ENCODE data around the gene OR52M1.
A peak's percentile ranks its signal among the peaks of the same experiment; 100 is the strongest.
"Not testable (repeated sequence)": the region's sequence is repeated elsewhere in the genome, so short reads cannot be mapped to it uniquely, and the experiment has no call there.

Gene OR52M1, protein sequence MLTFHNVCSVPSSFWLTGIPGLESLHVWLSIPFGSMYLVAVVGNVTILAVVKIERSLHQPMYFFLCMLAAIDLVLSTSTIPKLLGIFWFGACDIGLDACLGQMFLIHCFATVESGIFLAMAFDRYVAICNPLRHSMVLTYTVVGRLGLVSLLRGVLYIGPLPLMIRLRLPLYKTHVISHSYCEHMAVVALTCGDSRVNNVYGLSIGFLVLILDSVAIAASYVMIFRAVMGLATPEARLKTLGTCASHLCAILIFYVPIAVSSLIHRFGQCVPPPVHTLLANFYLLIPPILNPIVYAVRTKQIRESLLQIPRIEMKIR

DNA sequence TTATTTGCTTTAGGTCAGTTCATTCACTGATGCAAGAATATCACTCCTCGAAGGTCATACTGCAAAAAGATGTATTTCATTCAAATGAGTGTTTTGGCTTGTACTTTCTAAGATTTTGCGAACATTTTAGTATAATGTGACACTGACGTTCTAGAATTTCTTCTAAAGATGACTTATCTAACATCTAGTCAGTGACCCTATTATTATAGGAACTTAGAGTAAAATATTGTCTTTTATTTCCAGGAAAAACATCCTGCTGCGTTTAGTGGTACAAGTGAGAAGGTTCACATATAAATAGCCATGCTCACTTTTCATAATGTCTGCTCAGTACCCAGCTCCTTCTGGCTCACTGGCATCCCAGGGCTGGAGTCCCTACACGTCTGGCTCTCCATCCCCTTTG is at the start of gene OR52M1:
Gene OR52M1, plus strand, starts transcription at position 301 of the 400 bp plus-strand sequence. Its CDS starts 0 bp downstream, at position 301.
- DNase-seq (ENCODE audit: low read depth in 2 of 2): no peak

DNA sequence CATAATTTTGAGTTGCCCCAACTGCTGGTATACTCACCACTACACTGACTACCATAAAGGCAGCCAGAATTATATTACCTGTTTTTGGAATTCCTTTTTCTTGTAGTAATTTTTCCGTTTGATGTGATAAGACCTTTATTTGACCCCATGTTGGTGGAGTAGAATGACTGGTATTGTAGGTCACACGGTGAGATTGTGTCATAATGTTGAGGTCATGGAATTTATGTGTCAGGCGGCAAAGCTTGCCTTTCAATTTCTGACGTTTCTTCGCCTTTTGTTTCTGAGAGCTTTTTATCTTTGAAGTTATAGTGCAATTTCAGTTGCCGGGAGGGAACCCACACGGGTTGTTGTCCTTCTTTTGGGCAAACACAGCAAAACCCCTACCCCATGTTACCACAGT is 49.5 kb upstream of the OR52M1 start:
- DNase-seq (ENCODE audit: low read depth in 2 of 2): no peak

DNA sequence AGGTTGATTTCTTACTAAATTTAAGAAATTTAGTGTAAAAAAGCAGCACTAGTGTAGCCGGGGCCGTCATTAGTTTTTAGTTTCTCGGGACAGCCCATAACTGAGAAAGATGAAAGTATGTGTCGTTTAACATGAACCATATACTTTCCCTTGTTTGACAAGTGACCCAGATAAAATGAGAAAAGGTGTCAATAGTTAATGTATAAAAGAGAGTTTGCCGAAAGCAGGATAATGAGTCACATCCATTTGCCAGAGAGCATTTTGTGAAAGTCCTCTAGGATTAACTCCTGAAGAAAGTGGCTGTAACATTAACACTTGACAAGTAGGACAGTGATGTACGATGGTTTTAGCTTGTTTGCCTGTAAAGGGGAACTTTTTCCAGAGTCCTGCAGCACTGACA is 49.0 kb upstream of the OR52M1 start:
- no peak for DNase-seq (ENCODE audit: low read depth in 2 of 2)

DNA sequence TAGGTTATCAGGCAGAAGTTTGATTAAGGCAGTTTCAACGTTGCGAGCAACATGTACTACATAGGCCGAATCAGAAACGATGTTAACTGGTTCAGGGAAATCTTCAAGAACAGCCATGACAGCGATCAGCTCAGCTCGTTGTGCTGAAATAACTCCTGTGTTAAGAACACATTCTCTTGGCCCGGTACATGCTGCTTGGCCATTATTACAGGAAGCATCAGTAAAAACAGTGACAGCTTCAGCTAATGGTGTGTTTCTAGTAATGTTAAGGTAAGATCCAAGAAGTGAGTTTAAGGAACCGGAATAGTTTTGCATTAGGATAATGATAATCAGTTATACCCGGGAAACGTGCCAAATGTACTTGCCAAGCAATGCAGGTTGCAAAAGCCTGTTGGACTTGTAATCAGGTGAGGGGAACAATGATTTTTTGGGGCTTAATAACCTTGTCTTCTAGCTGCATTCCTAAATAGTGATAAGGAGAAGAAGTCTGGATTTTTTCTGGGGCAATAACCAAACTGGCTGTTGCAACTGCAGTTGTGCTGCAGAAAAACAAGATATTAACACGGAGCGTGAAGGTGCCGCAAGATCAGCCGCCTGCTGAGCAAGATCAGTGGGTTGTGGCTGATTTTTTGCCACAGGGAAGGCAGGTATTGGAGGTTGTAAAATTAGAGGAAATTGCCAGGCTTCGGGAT is 48.3 kb upstream of the OR52M1 start:
- DNase-seq (ENCODE audit: low read depth in 2 of 2): no peak

DNA sequence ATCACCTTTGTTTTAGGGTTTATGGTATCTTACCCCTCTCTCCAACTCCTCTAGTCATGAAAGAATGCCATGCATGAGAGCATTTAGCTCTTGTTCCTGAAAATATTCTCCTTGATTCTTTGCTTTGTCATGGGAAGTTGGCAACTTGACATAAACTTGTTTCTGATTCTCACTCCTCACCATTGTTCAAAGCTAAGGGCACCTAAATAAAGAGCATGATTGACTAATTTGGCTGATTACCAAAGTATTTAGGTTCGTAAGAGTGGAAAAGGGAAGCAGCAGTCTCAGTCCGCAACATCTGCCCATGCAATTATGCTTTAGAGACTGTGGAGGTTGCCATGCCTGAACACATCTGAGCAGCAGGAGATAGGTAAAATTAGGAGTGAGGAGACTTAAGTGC is 36.1 kb upstream of the OR52M1 start:
- no peak for DNase-seq (ENCODE audit: low read depth in 2 of 2)

DNA sequence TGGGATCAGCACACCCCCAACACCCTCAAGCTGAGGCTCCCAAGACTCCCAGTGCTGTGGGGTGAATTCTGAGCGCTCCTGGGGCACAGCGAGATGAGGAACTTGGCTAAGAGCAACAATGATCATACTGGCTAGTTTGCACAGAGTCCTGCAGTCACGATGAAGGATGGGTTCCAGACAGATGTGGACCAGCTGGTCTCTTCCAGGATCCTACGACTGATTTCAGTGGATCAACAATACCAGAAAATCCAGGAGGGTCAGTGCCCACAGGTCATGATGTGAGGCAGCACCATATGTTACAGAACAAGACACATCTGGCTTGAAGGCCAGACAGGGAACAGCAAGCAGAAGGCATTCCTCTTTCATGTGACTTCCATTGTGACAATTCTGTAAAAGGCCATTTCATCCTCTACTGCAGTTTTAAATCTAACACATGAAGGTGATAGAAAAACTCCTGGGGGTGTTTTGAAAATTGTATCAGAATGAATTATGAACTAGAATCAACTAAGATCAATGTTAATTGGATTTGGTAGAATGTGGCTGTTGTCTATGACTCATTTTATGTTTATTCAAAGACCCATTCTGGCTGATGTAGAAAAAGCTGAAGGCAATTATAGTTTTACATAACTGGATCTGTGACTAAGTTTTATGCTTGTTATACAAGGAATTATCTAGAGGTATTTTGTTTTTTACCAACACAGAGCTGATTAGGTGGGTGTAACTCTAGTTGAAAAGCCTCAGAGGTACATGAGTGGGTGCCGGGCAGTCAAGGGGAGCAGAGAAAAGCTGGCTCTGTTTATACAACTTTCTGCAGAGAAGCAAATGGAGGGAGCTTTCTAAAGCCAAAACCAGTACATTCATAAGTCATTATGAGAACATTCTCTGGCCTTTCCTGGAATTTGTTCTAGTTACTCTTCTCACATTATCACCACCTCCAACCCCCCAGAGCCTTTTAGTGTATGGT is 33.4 kb upstream of the OR52M1 start:
- no peak for DNase-seq (ENCODE audit: low read depth in 2 of 2)

DNA sequence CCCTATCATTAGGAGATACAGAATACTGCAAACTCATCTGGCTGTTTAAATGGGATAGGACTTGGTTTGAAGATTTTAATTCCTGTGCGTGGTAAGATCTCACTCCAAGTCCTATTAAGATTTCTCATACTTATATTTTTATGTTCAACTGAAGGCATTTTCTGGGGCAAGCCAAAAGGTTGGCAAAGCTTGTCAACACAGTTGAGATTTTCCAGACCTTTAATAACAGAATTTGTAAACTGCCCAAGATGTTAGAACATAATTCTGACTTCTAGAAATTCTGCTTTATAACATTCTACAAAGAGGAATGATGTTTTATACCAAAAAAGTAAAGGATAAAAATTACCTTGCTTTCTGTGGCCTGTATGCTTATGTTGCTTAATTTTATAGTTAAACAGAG is 30.8 kb upstream of the OR52M1 start:
- DNase-seq (ENCODE audit: low read depth in 2 of 2): no peak

DNA sequence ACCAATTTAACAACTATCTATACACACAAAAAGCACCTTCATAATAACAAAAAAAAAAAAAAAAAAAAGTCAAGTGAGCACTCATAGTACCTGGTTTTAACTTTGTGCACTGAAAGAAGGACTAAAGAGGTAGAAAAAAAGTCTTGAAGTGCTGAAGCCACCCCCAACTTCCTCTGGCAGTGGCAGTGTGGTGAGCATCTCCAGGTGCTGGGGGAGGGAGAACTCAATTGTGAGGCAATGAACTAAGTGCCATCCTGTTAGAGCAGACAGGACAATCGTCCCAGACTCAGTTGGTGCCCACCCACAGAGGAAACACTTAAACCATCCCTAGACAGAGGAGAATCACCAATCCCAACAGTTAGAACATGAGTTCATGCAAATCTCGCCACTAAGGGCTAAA is 22.7 kb upstream of the OR52M1 start:
- no peak for DNase-seq (ENCODE audit: low read depth in 2 of 2)

DNA sequence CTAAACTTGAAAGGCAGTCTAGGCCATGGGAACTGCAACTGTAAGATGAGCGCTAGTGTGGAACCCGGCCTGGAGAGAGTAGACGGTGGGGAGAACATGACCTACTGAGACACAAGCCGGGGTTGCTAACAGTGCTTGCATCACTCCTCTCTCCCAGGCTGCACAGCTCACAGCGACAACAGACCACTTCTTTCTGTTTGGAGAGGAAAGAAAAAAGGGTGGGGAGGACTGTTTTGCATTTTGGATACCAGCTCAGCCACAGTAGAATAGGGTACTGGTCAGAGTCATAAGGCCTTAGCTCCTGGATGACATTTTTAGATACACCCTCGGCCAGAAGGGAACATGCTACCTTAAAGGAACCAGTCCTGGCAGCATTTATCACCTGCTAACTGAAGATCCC is 22.2 kb upstream of the OR52M1 start:
- DNase-seq (ENCODE audit: low read depth in 2 of 2): no peak

DNA sequence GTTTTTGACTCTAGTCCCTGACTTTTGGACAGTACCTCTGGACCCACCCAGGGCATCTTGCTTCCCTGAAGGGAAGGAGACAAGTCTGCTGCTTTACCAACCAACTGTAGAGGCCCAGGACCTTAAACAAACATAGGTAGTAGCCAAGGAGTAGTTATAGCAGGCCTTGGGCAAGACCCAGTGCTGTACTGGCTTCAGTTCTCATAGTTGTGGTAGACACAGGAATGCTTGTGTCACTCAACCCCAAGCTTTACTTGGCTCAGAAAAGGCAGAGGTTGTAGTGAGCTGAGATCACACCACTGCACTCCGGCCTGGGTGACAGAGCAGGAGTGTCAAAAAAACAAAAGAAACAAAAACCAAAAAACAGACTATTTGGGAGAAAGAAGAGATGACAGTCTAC is 21.3 kb upstream of the OR52M1 start:
- DNase-seq (ENCODE audit: low read depth in 2 of 2): no peak

DNA sequence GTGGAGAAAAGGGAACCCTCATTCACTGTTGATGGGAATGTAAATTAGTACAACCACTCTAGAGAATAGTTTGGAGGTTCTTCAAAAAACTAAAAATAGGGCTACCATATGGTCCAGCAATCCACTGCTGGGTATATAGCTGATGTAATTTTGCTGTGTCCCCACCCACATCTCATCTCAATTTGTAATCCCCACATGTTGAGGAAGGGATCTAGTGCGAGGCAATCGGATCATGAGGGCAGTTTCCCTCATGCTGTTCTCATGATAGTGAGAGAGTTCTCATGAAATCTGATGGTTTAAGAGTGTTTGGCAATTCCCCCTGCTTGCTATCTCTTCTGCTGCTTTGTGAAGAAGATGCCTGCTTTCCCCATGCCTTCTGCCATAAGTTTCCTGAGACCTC is 17.1 kb upstream of the OR52M1 start:
- no peak for DNase-seq (ENCODE audit: low read depth in 2 of 2)

DNA sequence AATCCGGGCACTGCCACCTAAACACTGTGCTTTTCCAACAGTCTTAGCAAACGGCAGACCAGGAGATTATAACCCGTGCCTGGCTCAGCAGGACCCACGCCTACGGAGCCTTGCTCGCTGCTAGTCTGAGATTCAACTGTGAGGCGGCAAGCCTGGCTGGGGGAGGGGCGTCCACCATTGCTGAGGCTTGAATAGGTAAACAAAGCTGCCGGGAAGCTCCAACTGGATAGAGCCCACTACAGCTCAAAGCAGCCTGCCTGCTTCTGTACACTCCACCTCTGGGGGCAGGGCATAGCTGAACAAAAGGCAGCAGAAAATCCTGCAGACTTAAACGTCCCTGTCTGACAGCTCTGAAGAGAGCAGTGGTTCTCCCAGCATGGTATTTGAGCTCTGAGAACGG is 13.3 kb upstream of the OR52M1 start:
- DNase-seq (ENCODE audit: low read depth in 2 of 2): not testable (repeated sequence)

DNA sequence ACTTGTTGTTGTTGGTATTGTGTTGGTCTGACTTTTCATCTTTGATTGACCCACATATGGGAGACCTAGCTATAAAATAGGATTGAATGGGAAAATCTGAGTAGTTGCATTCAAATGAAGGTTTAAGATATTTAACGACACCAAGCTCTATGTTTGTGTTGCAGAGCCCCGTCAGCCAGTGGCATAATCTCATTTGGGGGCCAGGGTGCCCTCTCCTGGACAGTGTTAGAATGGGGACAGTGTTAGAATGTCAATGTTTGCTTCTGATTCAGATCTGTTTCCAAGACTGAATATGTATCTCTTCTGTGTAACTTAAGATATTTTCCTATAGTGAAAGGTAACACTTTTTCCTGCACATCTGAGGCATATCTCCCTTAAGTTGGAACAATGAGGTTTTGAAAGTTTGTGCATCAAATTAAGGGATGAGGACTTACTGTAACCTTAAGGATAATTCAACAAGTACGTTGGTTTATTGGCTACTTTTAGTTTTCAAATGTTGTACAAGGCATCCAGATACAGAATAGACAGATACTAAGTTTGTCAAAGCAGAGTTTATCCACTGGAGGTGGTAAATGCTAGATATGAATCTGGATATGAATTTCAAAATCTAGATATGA is 5.3 kb upstream of the OR52M1 start:
- DNase-seq (ENCODE audit: low read depth in 2 of 2): peak; percentile 3 to 7

DNA sequence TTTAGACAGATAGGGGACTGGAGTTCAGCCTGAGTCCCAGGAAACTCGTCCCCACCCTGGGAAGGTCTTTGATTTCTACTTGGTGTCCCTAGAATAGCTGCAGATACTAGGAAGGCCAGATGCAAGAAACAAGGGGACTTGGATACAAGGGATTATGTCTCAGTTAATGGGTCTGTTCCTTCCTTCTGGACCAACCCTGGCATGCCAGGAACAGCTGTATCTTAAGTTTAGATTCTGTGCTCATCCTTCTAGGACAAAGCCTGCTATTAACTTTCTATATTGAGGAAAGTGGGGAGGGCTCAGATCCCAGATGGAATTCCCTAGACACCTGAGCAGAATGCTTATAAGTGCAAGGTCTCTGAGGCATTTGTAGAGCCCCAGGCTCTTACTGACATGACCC is 3.9 kb upstream of the OR52M1 start:
- DNase-seq (ENCODE audit: low read depth in 2 of 2): no peak

DNA sequence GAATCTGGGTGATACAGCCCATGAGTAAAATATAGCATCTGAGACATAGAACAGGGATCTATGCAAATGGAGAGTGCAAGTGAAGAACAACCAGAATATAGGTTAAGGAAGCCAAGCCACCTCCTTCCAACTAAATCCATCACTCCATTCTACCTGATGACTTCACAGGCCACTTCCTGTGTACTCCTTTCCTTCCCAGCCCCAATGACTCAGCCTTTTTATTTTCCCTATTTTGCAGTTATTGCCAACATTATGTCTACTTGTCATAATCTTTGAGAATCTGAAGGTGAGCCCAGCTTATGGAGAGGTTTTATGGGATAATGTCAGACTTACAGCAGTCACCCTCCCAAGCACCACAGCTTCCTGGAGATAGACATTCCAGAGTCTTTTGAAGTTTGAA is 1.4 kb upstream of the OR52M1 start:
- DNase-seq (ENCODE audit: low read depth in 2 of 2): no peak

DNA sequence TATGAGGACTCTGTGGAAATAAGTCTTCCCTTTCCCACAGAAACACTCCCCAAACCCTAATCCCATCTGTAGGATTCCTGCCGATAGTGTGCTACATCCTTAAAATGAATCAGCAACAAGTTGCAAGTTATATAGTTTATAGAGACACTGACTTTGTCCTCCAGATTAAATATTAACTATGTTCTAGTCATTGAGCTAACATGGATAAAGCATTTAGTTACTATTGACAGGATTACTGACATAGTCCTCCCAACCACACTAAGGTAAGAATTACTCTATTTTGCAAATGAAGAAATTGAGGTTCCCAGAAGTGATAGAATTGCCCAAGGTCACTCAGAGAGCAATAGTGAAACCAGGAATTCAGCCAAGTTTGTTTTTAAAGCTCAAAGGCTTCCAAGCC is 1.9 kb downstream of the OR52M1 start:
- DNase-seq (ENCODE audit: low read depth in 2 of 2): no peak

DNA sequence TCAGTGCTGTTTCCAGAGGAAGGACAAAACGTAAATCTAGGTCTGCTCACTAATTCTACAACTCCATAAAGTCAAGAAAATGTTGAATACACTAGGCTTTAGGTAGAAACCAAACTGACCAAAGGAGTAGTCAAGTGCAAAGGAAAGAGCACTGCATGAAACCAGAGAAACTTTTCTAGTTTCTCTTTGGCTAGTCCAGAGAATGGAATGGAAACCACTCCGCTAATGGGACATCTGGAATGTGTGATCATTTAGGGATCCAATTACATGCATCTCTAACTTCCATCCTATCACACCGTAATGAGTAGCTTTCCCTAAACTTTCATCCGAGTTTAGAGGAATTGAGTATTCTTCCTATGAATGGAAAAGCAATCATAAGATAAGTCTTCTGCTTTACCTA is 2.4 kb downstream of the OR52M1 start:
- no peak for DNase-seq (ENCODE audit: low read depth in 2 of 2)

DNA sequence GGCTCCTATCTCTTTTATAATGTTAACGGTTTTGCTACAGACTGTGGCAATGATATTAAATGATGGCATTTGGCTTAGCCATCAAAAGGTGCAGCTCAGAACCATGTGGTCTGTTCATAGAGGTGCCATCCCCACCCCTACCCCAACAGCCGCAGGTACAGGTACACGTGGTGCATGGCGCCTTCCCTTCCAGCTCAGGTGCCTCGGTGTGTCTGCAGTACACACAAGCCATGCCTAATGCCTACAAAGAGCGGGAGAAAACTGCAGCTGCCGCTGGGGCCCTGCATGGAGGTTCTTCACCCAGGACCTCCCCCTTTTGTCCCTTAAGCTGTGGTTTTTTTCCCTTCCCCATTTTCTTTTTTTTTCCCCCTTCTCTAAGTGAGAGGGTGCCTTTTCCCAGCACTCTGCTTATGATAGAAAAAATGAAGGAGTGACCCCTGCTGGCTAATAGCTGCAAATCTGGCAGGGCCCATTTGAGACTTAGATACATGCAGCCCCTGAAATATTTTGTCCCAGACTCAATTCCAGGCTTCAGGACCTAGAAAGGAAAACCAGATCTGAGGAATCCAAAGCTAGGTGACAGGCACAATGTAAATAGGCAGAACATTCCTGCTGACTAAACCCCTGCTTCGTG is 6.5 kb downstream of the OR52M1 start:
- DNase-seq (ENCODE audit: low read depth in 2 of 2): no peak

DNA sequence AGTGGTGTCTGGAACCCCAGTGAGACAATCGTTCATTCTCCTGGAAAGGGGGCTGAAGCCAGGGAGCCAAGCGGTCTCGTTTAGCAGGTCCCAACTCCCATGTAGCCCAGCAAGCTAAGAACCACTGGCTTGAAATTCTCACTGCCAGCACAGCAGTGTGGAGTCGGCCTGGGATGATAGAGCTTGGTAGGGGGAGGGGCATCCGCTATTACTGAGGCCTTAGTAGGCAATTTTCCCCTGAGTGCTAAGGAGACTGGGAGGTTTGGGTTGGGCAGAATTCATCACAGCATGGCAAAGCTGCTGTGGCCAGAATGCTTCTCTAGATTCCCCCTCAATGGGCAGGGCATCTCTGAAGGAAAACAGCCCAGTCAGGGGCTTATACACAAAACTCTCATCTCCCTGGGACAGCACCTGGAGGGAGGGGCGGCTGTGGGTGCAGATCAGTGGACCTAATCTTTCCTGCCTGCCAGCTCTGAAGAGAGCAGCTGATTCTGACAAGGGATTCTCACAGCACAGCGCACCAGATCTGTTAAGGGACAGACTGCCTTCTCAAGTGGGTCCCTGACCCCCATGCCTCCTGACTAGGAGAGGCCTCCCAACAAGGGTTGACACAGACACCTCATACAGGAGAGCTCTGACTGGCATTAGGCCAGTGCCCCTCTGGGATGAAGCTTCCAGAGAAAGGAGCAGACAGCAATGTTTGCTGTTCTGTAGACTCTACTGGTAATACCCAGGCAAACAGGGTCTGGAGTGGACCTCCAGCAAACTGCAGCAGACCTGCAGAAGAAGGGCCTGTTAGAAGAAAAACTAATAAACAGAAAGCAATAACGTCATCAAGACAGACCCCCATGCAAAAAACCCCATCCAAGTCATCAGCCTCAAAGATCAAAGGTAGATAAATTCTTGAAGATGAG is 14.8 kb downstream of the OR52M1 start:
- no peak for DNase-seq (ENCODE audit: low read depth in 2 of 2)

DNA sequence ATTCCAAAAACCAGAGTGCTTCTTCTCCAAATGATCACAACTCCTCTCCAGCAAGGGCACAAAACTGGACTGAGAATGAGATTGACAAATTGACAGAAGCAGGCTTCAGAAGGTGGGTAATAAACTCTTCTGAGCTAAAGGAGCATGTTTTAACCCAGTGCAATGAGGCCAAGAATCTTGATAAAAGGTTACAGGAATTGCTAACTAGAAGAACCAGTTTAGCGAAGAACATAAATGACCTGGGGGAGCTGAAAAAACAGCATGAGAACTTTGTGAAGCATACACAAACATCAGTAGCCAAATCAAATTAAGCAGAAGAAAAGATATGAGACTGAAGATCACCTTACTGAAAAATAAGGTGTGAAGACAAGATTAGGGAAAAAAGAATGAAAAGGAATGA is 15.5 kb downstream of the OR52M1 start:
- no peak for DNase-seq (ENCODE audit: low read depth in 2 of 2)
